Progenitor cell of endocrine pancreas (in vitro differentiated cells): ENCODE data around the gene ESPL1. TPM values are rescaled to one million over a fixed set of nuclear protein-coding genes. Genes with fewer than 3 reads are reported as not detected.

Experiments
- DNase-seq: peaks from one replicate; pipeline ENCODE4 v3.0.0; 2021; ENCODE audit warnings: low spot score; ENCODE audit not compliant: unreplicated experiment
- H3K27ac Mint-ChIP-seq: 2 replicates; pipeline ENCODE4 v1.8.0; 2021; ENCODE audit warnings: mild to moderate bottlenecking, moderate library complexity, mixed read lengths
- H3K27me3 Mint-ChIP-seq: 2 replicates; pipeline ENCODE4 v1.8.0; 2021; ENCODE audit warnings: mixed read lengths
- H3K36me3 Mint-ChIP-seq: 2 replicates; pipeline ENCODE4 v1.8.0; 2022; ENCODE audit warnings: mixed read lengths; ENCODE audit not compliant: insufficient read depth
- H3K4me1 Mint-ChIP-seq: 2 replicates; pipeline ENCODE4 v1.8.0; 2021; ENCODE audit warnings: low read depth, mixed read lengths
- H3K4me3 Mint-ChIP-seq: 2 replicates; pipeline ENCODE4 v1.8.0; 2021; ENCODE audit warnings: low read depth, mild to moderate bottlenecking, moderate library complexity, mixed read lengths
- H3K9me3 Mint-ChIP-seq: 2 replicates; pipeline ENCODE4 v1.8.0; 2021; ENCODE audit warnings: low read depth, mixed read lengths
- total RNA-seq: library from RNA; stranded (reverse); gene quantifications from 2 replicates; pipeline ENCODE4 v1.2.1, GENCODE V29; 2021
- TF ChIP-seq, protein P1 (sequence below): fragments of 200-600 bp; sonication (generic); IDR thresholded peaks from one replicate; pipeline ENCODE4 v1.5.0; 2021; ENCODE audit warnings: antibody characterized with exemption, mild to moderate bottlenecking; ENCODE audit not compliant: unreplicated experiment

The ESPL1 gene
- total RNA-seq, 1 donor from 2014 or later = 27.1 TPM

DNA sequence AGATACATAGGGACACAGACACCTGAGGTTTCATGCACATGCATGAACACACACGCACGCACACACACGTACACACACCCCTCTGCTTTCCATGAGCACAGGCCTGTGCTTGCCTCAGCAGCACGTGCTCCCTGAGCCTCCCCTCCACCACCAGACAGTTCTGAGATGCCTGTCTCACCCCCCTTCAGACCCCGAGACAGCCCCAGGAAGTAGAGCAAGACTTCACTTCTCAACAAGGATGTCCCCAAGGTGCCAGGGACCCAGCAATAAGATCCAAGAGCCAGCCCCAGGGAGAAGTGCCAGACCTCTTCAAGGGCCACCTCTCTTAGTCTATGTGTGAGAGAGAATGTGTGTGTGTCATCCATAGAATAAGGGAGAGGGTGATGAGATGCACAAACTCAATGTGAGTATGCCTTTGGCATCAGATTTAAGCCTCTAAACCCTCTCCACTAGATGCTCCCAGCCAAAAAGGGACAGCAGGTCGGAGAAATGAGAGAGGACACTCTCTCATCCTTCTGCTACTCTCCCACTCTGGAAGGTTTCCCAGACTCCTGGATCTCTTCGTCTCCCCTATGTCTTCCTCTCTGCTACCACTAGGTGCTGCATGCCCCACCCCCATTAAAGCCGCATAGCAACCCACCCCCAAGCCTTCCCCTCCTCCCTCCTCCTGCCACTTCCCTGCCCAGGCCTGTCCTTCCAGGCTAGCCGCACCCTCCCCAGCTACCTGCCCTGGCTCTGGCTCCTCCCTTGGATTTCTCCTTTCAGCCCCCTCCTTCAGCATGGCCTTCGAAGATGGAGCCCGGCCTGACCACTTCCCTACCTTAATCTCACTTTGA is 43.8 kb upstream of the ESPL1 start:
- Mint-ChIP-seq H3K4me3 (peak overlapping the region; percentile 33), H3K4me1 (peaks cover 38% of the 10 kb centered on the region), H3K9me3 (no peaks in the 10 kb centered on the region), H3K27me3 (peaks cover 36% of the 10 kb centered on the region), H3K36me3 (no peaks in the 10 kb centered on the region), H3K27ac (no peak overlapping the region)
- DNase-seq = no peak
- TF ChIP-seq, protein P1, sequence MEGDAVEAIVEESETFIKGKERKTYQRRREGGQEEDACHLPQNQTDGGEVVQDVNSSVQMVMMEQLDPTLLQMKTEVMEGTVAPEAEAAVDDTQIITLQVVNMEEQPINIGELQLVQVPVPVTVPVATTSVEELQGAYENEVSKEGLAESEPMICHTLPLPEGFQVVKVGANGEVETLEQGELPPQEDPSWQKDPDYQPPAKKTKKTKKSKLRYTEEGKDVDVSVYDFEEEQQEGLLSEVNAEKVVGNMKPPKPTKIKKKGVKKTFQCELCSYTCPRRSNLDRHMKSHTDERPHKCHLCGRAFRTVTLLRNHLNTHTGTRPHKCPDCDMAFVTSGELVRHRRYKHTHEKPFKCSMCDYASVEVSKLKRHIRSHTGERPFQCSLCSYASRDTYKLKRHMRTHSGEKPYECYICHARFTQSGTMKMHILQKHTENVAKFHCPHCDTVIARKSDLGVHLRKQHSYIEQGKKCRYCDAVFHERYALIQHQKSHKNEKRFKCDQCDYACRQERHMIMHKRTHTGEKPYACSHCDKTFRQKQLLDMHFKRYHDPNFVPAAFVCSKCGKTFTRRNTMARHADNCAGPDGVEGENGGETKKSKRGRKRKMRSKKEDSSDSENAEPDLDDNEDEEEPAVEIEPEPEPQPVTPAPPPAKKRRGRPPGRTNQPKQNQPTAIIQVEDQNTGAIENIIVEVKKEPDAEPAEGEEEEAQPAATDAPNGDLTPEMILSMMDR = peak; percentile 48

DNA sequence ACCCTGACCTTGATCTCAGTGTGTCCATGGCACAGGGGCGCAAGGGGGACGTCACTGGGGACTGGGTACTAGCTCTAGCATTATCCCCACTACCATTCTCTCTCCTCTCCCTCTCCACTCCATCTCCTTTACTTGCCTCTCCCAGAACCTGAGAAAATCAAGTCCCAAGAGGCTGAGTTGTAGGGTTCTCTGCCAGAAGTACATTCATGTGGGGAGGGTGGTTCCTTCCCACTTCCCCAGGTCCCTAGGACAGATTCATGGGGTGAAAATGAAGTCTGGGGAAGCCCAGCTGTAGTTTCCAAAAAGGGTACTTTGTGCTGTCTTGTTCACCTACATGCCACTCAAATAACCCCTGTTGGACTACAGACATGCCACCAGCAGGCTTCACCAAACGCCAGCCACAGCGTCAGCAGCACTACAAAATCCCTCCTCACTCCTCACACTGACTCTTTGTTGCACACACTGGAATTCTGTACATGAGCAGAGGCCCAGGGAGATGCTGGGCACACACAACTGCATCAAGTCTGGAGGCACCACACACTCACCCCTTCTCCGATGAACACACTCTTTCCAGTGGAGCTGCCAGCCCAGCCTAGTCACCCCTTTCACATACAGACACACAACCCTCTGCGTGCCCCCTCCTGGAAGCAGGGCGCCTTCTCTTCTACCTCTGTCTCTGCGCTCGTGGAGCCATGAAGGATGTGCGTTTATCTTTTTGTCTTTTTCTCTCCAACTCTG is 43.0 kb upstream of the ESPL1 start:
- Mint-ChIP-seq H3K4me1 (peaks cover 36% of the 10 kb centered on the region), H3K36me3 (no peaks in the 10 kb centered on the region), H3K4me3 (peak overlapping the region; percentile 37), H3K27me3 (peaks cover 39% of the 10 kb centered on the region), H3K9me3 (no peaks in the 10 kb centered on the region), H3K27ac (peak overlapping the region; percentile 62)
- no peak for DNase-seq
- TF ChIP-seq, protein P1 = no peak

DNA sequence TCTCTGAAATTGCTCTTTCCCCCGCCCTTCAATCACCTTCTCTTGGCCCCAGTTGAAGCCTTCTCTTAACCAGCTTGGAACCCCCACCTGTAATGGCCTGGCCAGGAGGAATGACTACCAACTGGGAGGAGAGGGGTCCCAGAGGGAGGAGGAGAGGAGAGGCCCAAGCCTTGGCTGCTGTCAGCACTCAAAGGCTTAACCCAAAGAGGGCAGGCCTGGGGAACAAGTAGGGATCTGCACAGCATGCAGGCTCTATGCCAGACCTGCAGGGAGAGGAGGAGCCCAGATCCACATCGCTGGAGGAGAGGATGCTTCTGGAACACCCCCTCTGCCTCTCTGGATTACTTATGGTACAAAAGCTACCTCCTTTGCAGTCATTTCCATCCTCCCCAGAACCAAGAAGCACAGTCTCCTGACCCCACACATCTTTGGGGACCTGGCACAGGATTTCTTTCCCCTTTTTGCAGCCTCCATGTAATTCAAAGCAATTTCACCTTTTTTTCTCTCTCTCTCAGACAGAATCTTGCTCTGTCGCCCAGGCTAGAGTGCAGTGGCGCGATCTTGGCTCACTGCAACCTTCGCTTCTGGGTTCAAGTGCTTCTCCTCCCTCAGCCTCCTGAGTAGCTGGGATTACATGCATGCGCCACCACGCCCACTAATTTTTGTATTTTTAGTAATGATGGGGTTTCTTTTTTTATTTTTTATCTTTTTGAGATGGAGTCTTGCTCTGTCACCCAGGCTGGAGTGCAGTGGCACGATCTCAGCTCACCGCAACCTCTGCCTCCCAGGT is 42.3 kb upstream of the ESPL1 start:
- H3K27ac Mint-ChIP-seq = no peak overlapping the region
- peaks cover 33% of the 10 kb centered on the region for H3K4me1 Mint-ChIP-seq

DNA sequence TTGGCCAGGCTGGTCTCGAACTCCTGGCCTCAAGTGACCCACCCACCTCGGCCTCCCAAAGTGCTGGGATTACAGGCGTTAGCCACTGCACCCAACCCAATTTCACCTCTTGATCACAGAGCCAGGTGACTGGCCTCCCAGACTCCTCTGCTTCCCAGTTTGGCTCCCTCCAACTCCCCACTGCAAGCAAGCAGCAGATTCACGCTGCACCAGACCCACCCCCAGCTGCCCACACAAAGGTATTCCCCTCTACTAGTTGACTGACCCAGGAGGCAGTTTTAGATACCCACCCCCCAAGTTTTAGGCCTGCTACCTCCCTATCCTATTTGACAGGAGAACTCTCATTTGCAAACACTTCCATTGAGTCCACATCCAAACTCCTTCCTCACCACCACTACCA is 41.3 kb upstream of the ESPL1 start:
- Mint-ChIP-seq H3K27ac (no peak overlapping the region), H3K4me1 (peaks cover 33% of the 10 kb centered on the region), H3K4me3 (no peak overlapping the region)

More for the DNA sequence above, 42.3 kb upstream of the ESPL1 start:
- H3K9me3 Mint-ChIP-seq = no peaks in the 10 kb centered on the region
- H3K27me3 Mint-ChIP-seq = peaks cover 38% of the 10 kb centered on the region
- H3K36me3 Mint-ChIP-seq = no peaks in the 10 kb centered on the region
- H3K4me3 Mint-ChIP-seq = no peak overlapping the region
- DNase-seq = no peak
- TF ChIP-seq, protein P1 = no peak

More for the DNA sequence above, 41.3 kb upstream of the ESPL1 start:
- H3K36me3 Mint-ChIP-seq = no peaks in the 10 kb centered on the region
- H3K9me3 Mint-ChIP-seq = no peaks in the 10 kb centered on the region
- H3K27me3 Mint-ChIP-seq = peaks cover 45% of the 10 kb centered on the region
- TF ChIP-seq, protein P1 = no peak
- no peak for DNase-seq
